Left renal pelvis (tissue), 4 donors: Measurements from ENCODE around the gene GNAQ. TPM values are rescaled to one million over a fixed set of nuclear protein-coding genes. Genes with fewer than 3 reads are reported as not detected.
"Not testable (repeated sequence)": the region's sequence is repeated elsewhere in the genome, so short reads cannot be mapped to it uniquely, and the experiment has no call there.

Experiments
- DNase-seq, 4 donors: peaks; one replicate each; pipeline ENCODE4 v3.0.0-alpha.2; 2013; ENCODE audit warnings: low read depth in 4 of 4, low spot score in 3 of 4
- polyA plus RNA-seq, 4 donors: library from polyadenylated mRNA; unstranded; fragments of 120-200 nt; gene quantifications; one replicate each; pipeline ENCODE4 v1.2.1, GENCODE V29; 2013; ENCODE audit not compliant: insufficient read length in 4 of 4

GNAQ gene
- polyA plus RNA-seq, 4 donors, result 60.6 to 75.1 (median 62.3) TPM

DNA sequence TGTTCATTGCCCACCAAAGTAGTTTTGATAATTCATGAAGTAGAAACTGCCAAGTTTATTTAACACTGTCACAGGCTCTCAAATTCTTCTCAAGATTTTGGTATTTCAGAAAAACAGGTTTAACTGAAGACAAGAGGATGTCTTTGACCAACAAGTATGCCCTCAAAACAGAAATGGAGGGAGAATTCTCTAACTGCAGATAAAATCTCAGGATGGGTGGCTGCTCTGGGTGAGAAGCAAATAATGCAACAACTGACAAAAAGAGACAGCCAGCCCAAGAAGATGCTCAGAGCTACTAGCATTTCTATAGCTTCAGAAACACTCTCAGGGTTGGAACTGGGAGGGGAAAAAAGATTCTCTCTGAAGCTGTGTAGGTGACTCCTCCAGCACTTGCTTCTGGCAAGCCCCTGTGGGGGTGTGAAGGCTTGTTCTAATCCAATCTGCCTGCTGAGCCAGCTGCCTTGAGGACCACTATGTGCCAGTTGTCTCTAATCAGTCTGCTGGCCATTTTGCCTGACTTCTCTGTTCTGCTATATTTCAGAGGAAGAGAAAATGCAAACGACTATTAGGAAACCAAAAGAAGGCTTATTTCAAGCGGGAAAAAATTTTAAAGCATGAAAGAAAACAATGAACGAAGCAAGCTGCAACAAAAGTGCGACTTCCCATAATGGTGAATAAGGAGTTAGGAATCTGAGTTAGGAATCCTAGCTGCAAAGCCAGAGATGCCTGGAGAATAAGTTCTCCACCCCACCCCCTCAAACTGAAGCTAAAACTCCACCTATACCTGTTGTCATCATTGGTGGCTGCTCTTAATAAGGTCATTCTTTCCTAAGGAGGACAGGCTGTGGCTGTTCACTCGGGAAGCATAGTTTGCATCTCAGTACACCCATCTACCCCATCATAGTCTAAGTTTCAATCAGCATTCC, 147.5 kb downstream of the GNAQ start:
- DNase-seq, result no peak

DNA sequence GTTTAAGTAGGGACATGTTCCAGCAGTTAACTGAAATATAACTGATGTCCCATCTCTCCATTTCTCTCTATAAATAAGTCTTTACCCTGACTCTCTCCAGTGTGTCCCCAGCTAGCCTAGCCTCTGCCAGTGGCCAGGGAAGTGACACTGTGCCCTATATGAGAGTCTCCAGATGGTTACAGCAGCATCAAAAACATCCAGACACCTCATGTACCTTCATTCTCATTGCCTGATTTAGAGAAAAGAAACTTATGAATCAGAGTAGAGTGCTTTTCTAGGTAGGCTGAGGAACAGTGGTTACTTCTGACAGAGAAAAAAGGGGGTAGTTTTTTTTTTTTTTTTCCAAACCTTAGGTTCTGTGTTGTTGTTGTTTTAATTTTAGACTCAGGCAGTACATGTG, 148.5 kb downstream of the GNAQ start:
- no peak for DNase-seq

DNA sequence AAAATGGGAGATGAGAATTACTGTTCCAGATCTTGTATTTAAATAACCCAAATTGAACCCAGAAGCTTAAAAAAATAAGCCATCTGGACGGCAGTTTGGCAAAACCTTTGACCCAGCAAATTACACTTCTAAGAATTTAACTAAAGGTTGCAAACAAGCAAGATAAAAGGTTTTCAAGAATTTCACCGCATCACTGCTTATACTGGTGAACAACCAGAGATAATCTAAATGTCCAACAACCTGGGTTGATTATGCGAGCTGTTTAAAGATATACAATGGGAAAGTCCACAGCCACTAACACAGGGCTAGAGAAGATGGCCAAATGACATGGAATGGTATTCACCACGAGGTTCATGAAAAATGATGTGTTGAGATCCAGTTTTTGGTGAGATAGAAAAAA, 149.3 kb downstream of the GNAQ start:
- no peak for DNase-seq

DNA sequence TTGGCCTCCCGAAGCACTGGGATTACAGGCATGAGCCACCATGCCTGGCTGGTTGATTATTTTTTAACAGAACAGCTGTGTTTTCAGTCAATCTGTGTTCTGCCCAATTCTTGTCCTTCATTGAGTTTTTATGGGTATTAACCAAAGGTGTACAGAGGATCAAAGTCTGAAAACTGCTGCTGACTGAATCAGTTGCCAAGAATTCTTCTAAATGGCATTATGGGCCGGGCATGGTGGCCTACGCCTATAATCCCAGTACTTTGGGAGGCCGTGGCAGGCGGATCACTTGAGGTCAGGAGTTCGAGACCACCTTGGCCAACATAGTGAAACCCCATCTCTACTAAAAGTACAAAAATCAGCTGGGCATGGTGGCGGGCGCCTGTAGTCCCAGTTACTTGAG, 150.0 kb downstream of the GNAQ start:
- not testable (repeated sequence) for DNase-seq

DNA sequence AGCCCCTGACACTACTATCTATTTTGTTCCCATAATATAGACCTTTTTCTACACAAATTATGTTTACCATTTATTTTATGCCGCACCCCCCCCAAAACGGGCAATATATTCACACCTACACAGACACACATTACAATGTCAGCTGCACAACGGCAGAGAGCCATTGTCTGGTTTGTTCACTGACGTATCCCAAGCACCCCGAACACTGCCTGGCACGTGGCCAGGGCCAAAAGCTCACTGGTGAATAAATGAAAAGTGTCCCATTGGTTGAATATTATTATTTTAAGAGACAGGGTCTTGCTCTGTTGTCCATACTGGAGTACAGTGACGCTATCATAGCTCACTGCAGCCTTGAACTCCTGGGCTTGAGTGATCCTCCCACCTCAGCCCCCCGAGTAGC, 150.5 kb downstream of the GNAQ start:
- DNase-seq, result no peak

DNA sequence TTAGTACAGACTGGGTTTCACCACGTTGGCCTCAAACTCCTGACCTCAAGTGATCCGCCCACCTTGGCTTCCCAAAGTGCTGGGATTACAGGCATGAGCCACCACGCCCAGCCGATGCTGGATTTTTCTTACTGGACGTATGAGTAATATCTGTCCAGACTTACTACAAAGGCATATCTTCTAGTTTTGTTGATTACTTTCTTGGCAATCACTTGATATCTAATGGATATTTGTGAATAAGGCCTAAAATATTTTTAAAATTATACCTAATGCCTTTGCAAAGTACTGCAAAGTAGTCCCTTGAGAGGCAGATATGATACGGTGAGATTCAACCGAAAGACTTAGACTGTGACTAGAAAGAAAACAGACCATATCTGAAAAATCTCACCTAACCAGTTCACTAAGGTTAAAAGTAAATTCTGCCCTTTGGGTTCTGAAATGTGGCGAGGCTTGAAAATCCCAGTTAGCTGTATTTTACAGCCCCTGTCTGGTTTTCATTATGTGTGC, 152.1 kb downstream of the GNAQ start:
- no peak for DNase-seq

DNA sequence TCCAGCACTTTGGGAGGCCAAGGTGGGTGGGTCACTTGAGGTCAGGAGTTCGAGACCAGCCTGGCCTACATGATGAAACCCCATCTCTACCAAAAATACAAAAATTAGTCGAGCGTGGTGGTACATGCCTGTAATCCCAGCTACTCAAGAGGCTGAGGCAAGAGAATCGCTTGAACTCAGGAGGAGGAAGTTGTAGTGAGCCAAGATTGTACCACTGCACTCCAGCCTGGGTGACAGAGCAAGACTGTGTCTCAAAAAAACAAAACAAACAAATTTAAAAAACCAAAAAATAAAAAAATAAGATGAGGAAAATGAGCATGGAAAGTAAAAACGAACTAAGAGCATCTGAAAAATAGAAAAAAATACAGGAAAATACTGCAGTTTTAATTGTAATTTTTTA, 152.8 kb downstream of the GNAQ start:
- not testable (repeated sequence) for DNase-seq

DNA sequence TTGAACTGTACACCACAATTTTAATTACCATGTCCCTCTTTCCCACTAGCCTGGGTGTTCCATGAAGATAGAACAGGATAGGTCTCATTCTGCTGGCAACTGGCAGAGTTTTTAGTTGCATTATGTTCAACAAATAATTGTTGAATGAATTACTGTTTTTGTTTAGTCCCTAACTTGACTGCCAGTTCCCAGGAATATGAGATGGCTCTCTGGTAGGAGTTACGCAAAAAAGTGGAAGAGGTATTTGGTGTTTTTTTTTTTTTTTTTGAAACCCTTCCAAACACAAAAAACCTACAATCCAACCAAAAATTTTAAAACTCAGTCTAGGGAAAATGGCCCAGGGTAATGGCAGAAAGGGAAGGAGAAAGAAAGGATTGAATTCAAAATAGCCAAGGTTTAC, 153.6 kb downstream of the GNAQ start:
- DNase-seq, result no peak

DNA sequence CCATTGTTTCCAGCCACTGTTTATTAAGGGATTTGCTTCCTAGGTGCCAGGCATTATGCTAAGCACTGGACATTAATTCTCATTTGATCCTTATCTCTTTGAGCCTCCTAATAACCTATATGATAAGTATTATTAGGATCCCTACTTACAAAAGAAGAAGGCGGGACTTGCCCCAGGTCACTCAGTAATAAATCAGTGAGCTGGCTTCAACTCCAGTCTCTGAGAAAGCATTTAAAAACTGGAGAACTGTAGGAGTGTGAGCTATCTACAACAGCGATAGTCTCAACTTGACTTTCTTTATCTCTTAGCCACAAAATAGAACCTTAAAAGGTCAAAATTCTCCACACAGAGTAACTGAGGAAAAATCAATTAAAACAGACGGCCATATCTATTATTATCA, 155.0 kb downstream of the GNAQ start:
- no peak for DNase-seq

DNA sequence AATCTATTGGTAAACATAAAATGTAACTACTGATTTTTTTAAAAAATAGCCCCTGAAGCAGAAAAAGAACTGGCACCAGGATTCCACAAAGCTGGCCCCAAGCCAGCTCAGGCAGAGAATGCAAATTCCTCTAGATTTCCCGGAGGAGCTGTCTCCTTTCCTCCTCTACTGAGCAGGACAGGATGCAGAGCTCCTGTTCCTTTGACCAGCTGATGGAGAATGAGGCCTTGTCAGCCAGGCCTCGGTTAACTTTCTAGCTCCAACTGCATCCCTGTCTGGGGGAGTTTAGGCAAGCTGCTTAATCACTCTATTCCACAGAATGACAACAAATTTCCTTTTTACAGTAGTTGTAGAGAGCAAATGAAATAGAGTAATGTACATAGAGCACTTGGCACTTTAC, 155.5 kb downstream of the GNAQ start:
- peak in 1 of 4 donors; percentile 19 for DNase-seq

DNA sequence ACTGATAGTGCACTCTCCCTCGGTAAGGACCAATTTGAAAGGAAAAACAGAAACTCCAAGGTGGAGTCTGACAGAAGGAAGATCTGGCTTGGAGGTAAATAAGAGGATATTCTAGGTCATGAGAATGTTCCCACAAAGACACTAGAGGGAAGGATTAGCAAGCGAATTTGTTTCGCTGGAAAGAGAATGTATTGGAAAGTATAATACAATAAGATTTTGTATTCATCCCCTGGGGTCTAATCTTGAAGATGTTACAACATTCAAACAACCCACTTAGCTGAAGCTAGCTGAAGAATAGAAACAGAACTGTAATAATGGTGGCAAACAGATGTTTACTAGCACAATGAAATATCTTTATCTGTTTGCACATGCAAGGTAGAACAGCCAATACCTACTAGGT, 158.7 kb downstream of the GNAQ start:
- no peak for DNase-seq

DNA sequence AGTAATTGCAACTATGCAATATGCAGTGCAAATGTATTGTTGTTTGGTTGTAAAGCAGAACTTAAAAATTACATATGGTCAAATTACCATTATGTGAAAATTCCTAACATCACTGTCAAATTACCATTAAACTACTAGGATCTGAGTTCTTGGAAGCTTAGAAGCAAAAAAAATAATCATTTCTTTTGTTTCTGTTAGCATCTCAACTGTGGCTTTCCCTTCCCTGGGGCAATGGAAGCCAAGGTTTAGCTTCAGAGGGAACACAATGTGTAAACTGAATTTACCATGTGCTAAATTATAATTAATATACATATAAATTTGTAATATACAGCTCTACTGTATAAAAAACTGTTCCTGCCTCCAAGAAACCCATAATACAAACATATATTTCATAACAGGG, 159.4 kb downstream of the GNAQ start:
- no peak for DNase-seq

DNA sequence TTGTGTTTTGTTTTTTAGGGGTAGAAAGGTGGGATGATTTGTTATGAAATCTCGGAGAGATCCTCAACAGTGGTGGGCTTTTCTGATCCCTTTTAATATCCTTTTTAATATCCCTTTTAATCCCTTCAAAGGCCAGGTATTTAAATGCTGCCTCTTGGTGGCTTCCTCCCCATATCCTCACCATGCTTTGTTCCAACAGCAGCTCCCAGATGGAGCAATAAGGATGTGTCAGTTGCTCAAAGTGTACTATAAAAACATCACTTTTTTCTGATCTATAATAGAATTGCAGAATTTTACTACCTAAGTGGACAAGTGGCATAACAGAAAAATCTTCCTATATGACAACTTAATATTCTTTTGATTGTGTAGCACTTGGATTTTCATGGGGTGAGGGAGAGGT, 160.1 kb downstream of the GNAQ start:
- no peak for DNase-seq

DNA sequence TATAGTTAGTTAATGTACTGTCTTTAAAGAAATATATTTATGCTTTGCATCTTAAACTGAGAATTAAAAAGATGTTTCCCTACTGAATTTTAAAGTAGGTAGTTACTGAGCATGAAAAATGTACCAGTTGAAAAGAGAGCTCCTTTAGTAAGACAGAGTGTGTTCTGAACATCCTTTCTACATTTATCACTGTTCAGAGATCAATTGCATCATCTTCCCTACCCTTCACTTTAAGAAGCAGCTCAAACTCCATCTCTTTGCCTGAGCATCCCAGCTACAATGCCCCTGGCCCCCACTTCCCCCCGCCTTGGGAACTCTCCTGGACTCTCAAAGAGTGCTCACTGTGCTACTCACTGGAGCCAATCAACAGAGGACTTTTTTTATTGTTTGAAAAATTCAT, 164.7 kb downstream of the GNAQ start:
- DNase-seq, result no peak

DNA sequence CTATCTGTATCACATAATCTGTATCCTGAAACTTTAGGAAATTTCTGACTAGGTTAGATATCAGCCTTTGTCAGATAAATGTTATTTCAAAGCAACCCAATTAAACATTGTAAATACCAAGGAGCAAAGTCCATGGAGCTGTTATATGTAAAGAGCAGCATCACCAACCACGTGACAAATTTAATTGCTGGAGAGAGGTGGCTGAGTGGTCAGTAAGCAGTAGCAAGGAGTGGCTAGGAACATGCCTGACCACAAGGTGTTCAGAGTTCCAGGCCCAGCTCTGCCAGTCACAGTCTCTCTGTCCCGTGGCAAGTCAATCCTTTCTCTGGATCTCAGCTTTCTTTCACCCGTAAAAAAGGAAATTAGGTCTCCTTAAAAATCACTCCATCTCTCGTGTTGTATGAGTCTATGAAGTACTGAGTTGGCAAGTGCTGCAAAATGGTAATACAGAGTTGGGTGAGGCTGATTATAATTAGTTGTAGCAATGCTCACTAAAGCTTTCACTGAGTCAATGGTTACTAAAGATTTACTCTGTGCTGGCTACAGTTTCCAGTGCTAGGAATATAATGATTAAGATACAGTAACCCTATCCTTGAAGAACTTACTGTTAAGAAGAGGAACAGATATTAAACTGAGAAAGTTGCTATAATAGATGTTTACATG, 166.1 kb downstream of the GNAQ start:
- DNase-seq, result no peak

DNA sequence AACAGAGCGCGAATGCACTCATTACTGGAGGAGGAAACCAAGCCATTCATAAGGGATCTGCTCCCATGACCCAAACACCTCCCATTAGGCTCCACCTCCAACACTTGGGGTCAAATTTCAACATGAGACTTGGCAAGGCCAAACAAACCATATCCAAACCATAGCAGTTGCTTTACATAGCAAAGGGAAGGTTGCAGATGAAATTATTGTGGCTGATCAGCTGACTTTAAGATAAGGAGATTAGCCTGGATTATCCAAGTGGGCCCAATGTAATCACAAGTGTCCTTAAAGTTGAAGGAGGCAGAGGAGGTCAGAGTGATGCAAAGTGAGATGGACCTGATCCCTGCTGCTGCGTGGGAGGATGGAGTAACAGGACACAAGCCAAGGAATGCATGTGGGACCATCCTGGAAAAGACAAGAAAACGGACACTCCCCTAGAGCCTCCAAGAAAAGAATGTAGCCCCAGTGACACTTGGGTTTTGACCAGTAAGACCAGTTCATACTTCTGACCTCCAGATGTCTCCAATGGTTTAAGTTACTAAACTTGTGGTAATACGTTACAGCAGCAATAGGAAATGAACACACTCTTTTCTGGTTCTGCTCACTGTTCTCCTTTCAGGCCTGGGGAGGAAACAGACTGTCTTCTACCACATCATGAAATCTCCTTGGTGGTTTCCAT, 167.3 kb downstream of the GNAQ start:
- no peak for DNase-seq

DNA sequence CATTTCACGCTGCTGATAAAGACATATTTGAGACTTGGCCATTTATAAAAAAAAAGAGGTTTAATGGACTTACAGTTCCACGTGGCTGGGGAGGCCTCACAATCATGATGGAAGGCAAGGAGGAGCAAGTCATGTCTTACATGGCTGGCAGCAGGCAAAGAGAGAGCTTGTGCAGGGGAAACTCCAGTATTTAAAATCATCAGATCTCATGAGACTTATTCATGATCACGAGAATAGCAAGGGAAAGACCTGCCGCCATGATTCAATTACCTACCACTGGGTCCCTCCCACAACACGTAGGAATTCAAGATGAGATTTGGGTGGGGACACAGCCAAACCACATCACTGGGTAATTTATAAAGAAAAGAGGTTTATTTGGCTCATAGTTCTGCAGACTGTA, 168.0 kb downstream of the GNAQ start:
- DNase-seq, result not testable (repeated sequence)

DNA sequence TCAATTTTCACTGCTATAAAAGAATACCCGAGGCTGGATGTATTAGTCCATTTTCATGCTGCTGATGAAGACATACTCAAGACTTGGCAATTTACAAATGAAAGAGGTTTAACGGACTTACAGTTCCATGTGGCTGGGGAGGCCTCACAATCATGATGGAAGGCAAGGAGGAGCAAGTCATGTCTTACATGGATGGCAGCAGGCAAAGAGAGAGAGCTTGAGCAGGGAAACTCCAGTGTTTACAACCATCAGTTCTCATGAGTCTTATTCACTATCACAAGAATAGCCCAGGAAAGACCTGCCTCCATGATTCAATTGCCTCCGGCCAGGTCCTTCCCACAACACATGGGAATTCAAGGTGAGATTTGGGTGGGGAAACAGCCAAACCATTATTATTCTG, 170.7 kb downstream of the GNAQ start:
- DNase-seq, result not testable (repeated sequence)

DNA sequence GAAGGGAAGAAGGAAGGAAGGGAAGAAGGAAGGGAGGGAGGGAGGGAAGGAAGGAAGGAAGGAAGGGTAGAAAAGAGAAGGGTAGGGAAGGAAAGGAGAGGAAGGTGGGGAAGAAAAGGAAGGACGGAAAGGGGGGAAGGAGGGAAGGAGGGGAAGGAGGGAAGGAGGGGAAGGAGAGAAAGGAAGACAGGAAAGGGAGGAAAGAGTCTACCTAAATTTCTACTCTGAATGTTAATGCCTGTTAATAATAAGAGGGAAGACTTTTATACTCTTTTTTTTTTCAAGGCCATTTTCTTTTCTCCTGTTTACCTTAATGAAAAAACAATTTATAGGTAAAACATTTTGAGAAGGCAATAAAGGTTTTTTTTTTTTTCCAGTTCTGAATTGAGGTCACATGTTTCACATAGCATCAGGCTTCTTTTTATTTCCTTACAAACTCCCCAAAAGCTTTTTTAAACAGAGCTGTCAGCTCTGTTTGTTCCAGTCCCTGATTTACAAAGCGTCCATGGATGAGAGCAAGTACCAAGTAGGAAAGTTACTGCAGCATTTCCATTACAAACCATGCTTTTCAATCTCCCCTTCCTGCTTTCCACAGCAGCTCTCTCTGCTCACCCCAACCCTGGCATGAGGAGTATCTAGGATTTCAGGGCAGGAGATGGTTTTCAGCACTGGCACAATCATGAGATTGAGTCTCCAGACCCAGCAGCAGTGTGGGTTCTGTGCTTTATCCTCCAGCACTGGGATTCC, 173.9 kb downstream of the GNAQ start:
- no peak for DNase-seq

DNA sequence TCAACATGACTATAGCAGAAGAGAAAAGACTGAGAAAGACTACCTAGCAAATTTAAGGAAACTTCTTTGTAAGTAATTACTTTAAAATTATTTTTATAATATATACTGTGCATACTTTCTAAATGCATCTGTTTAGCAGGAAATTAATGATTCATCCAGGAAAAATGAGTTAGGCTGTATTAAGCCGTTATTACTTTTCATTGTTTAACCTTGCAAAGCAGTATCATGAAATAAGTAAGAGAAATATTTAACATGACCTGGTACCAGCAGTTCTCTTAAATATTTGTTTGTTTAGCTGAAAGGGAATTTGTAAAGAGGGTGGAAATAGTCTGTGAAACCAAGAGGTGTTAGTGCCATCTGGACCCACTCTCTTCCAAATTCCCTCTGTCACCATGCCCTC, 175.0 kb downstream of the GNAQ start:
- DNase-seq, result no peak

DNA sequence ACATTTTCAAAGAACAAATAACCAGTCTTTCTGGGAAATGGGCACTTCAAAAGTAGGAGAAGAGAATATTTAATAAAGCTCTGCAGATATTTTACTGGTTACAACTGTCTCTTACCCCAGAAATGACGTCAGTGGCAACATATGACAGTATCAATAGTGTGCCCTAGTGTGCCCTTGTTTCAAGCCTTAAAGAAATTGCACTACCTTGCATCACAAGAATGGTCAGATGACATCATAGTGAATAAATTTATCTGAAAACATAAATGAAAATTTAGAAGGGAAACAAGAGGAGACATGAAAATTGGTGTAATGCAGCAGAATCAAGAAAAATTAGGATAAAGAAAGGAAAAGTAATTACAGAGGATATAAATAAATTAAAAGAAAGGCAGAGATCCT, 176.7 kb downstream of the GNAQ start:
- DNase-seq, result no peak
